B cell (primary cell): ENCODE data around the gene FKBP6. TPM values are rescaled to one million over a fixed set of nuclear protein-coding genes. Genes with fewer than 3 reads are reported as not detected.

Source experiments
- ATAC-seq: fragments of 200-7000 bp; cut with Tn5 transposase; one replicate; pipeline ENCODE4 v1.10.0; 2021; ENCODE audit warnings: low read depth, mild to moderate bottlenecking, moderate number of reproducible peaks, moderate library complexity
- CTCF ChIA-PET: fragments of 350-600 bp; sonication (Branson Sonifier 250); formaldehyde crosslinking; loops from one replicate; lab custom pipeline; 2021; ENCODE audit warnings: antibody characterized with exemption, inconsistent platforms; lab: Charles Lee
- POLR2A ChIA-PET: fragments of 350-600 bp; sonication (Branson Sonifier 250); formaldehyde crosslinking; loops from one replicate; lab custom pipeline; 2021; ENCODE audit warnings: antibody characterized with exemption; lab: Charles Lee
- DNase-seq: peaks from one replicate; pipeline ENCODE4 v3.0.0; 2013
- H2AFZ ChIP-seq: 2 replicates; pipeline ENCODE4 v1.6.1; 2012; ENCODE audit warnings: mild to moderate bottlenecking, low read depth, low read length; ENCODE audit not compliant: insufficient read depth, poor library complexity, severe bottlenecking
- H3K27ac ChIP-seq, 2 donors: 1 replicate in 1 of 2; 2 replicates in 1 of 2; pipeline ENCODE4 v1.5.1; 2012 to 2013; ENCODE audit warnings: low read length in 2 of 2, mild to moderate bottlenecking in 2 of 2, moderate library complexity in 1 of 2
- H3K27me3 ChIP-seq, 4 experiments: fragments of 200-600 bp in 1 of 4; sonication (generic) in 1 of 4; replicated peaks in 1 of 4; 1 replicate in 2 of 4; 2 replicates in 2 of 4; pipeline versions ENCODE4 v1.6.1 to v1.7.0; 2013 to 2016; ENCODE audit warnings: low read length in 3 of 4, mild to moderate bottlenecking in 2 of 4, mixed read lengths in 1 of 4, moderate library complexity in 1 of 4; ENCODE audit not compliant: insufficient read depth in 4 of 4, control insufficient read depth in 3 of 4; ENCODE audit errors: control extremely low read depth in 1 of 4
- H3K36me3 ChIP-seq, 2 experiments: replicated peaks in 1 of 2; 1 replicate in 1 of 2; 2 replicates in 1 of 2; pipeline versions ENCODE4 v1.6.1 to v1.7.1; 2013; ENCODE audit warnings: low read length in 1 of 2; ENCODE audit not compliant: insufficient read depth in 2 of 2, control insufficient read depth in 1 of 2; ENCODE audit errors: control extremely low read depth in 1 of 2, extremely low read depth in 1 of 2
- H3K4me1 ChIP-seq, 2 donors: fragments of 200-600 bp in 1 of 2; sonication (generic) in 1 of 2; 1 replicate in 1 of 2; 2 replicates in 1 of 2; pipeline versions ENCODE4 v1.5.1 to v1.6.1; 2013 to 2017; ENCODE audit warnings: low read length in 2 of 2; ENCODE audit not compliant: control insufficient read depth in 2 of 2, insufficient read depth in 2 of 2
- H3K4me2 ChIP-seq: replicated peaks from 2 replicates; pipeline ENCODE3; 2012; ENCODE audit warnings: mild to moderate bottlenecking, low read depth, low read length; ENCODE audit not compliant: poor library complexity, severe bottlenecking
- H3K4me3 ChIP-seq, 5 experiments: fragments of 200-600 bp in 1 of 5; sonication (generic) in 1 of 5; 1 replicate in 3 of 5; 2 replicates in 2 of 5; pipeline versions ENCODE4 v1.5.1 to v1.7.0; 2011 to 2016; ENCODE audit warnings: low read length in 4 of 5, mild to moderate bottlenecking in 4 of 5, low read depth in 2 of 5, control low read depth in 1 of 5, moderate library complexity in 1 of 5; ENCODE audit not compliant: insufficient read depth in 1 of 5; ENCODE audit errors: control extremely low read depth in 1 of 5, extremely low read depth in 1 of 5
- H3K79me2 ChIP-seq: fragments of 200-600 bp; sonication (generic); one replicate; pipeline ENCODE4 v1.6.0; 2016; ENCODE audit warnings: low read length; ENCODE audit not compliant: control insufficient read depth, insufficient read depth
- H3K9ac ChIP-seq: fragments of 200-600 bp; sonication (generic); 2 replicates; pipeline ENCODE4 v1.6.1; 2017; ENCODE audit warnings: mild to moderate bottlenecking, low read length, moderate library complexity
- H3K9me3 ChIP-seq, 3 donors: one replicate each; pipeline versions ENCODE4 v1.6.1 to v1.7.1; 2013; ENCODE audit warnings: low read length in 2 of 3; ENCODE audit not compliant: control insufficient read depth in 2 of 3, insufficient read depth in 1 of 3; ENCODE audit errors: control extremely low read depth in 1 of 3
- H4K20me1 ChIP-seq: 2 replicates; pipeline ENCODE4 v1.6.0; 2012; ENCODE audit warnings: mild to moderate bottlenecking, low read length; ENCODE audit not compliant: insufficient read depth, control insufficient read depth, poor library complexity, severe bottlenecking
- H3K27ac Mint-ChIP-seq: one replicate; pipeline ENCODE4 v1.8.0; 2021; ENCODE audit warnings: mixed read lengths
- H3K27me3 Mint-ChIP-seq: one replicate; pipeline ENCODE4 v1.8.0; 2021; ENCODE audit warnings: mixed read lengths
- H3K4me1 Mint-ChIP-seq: one replicate; pipeline ENCODE4 v1.8.0; 2021; ENCODE audit warnings: mixed read lengths
- H3K4me3 Mint-ChIP-seq: one replicate; pipeline ENCODE4 v1.8.0; 2021; ENCODE audit warnings: mixed read lengths
- H3K9me3 Mint-ChIP-seq: one replicate; pipeline ENCODE4 v1.8.0; 2022; ENCODE audit warnings: mixed read lengths; ENCODE audit not compliant: insufficient read depth
- CTCF ChIP-seq: fragments of 200-600 bp; IDR thresholded peaks from one replicate; pipeline ENCODE4 v1.8.0; 2022; ENCODE audit warnings: antibody characterized with exemption, mild to moderate bottlenecking
- EZH2 ChIP-seq: IDR thresholded peaks from 2 replicates; pipeline ENCODE4 v1.6.1; 2012; ENCODE audit warnings: borderline replicate concordance, low read depth, mild to moderate bottlenecking, moderate library complexity, low read length; ENCODE audit not compliant: insufficient read depth, poor library complexity, severe bottlenecking
- WGBS: methylation state at CpG from one replicate; pipeline ENCODE4 v1.1.5; 2013; ENCODE audit warnings: missing lambda C conversion rate; ENCODE audit not compliant: insufficient coverage; 5-methylcytosine and 5-hydroxymethylcytosine counted together
- intact Hi-C: fragments of 100-400 bp; cut with micrococcal nuclease; formaldehyde crosslinking; loops from one replicate; pipeline ENCODE4 v1.10.0; 2022
- polyA plus RNA-seq: library from polyadenylated mRNA; depleted of rRNA; stranded (reverse); fragments of >200 nt; gene quantifications from 2 replicates; pipeline ENCODE4 v1.2.3, GENCODE V29; 2012
- total RNA-seq, 2 donors: library from RNA; stranded (reverse); fragments of 120-200 nt in 1 of 2; gene quantifications; 1 replicate in 1 of 2; 2 replicates in 1 of 2; pipeline versions ENCODE4 v1.2.3 to v1.2.4, GENCODE V29; 2013 to 2022

Gene FKBP6
- total and polyA plus RNA-seq, 2 donors (not counting 1 experiment from before 2014, with no cell fraction given): not detected

GRCh38 chr7:73354821-73355220, 26.9 kb downstream of the FKBP6 start:
- intact Hi-C loops: no loop called here
- H3K9ac ChIP-seq: no peak overlapping the region

GRCh38 chr7:73356159-73356558, 28.2 kb downstream of the FKBP6 start:
- DNase-seq (no peak), ATAC-seq (no peak)
- ChIA-PET POLR2A (no interaction called here), CTCF (no interaction called here)
- intact Hi-C loops: no loop called here
- H3K27ac ChIP-seq: no peak overlapping the region
- H3K9ac ChIP-seq: no peak overlapping the region
- H3K4me2 ChIP-seq: no peak overlapping the region
- Mint-ChIP-seq H3K4me1 (peaks cover 7% of the 10 kb centered on the region), H3K27ac (no peak overlapping the region), H3K27me3 (peaks cover 12% of the 10 kb centered on the region), H3K9me3 (peaks cover 4% of the 10 kb centered on the region), H3K4me3 (no peak overlapping the region)
- 88% methylated on average over 3 of the region's 5 CpGs for WGBS
- H3K4me1 ChIP-seq: peaks cover 0 to 8% of the 10 kb centered on the region in 2 donors
- no peak for TF ChIP-seq EZH2
- TF ChIP-seq CTCF: no peak
- H4K20me1 ChIP-seq: no peaks in the 10 kb centered on the region
- peaks cover 0 to 11% (median 3%) of the 10 kb centered on the region in 4 experiments for H3K27me3 ChIP-seq
- H3K79me2 ChIP-seq: no peaks in the 10 kb centered on the region
- H3K4me3 ChIP-seq: no peak overlapping the region
- peaks cover 0 to 9% (median 0%) of the 10 kb centered on the region in 3 donors for H3K9me3 ChIP-seq
- H2AFZ ChIP-seq: no peak overlapping the region
- no peaks in the 10 kb centered on the region for H3K36me3 ChIP-seq

More at GRCh38 chr7:73354821-73355220, 26.9 kb downstream of the FKBP6 start:
- Histone ChIP-seq H3K4me1 (peaks cover 0 to 8% of the 10 kb centered on the region in 2 donors), H3K27ac (no peak overlapping the region), H3K27me3 (peaks cover 0 to 11% (median 2%) of the 10 kb centered on the region in 4 experiments), H3K9me3 (peaks cover 0 to 6% (median 0%) of the 10 kb centered on the region in 3 donors), H4K20me1 (no peaks in the 10 kb centered on the region), H3K79me2 (no peaks in the 10 kb centered on the region), H3K36me3 (no peaks in the 10 kb centered on the region), H2AFZ (no peak overlapping the region), H3K4me3 (no peak overlapping the region), H3K4me2 (no peak overlapping the region)
- no peak for DNase-seq
- Mint-ChIP-seq H3K4me3 (no peak overlapping the region), H3K27me3 (peaks cover 5% of the 10 kb centered on the region), H3K9me3 (peaks cover 4% of the 10 kb centered on the region), H3K4me1 (peaks cover 7% of the 10 kb centered on the region), H3K27ac (no peak overlapping the region)
- ChIA-PET POLR2A (no interaction called here), CTCF (no interaction called here)
- 93% methylated on average over 12 of the region's 17 CpGs for WGBS
- no peak for TF ChIP-seq CTCF
- no peak for TF ChIP-seq EZH2
- no peak for ATAC-seq
